Choroid plexus epithelial cell (primary cell): ENCODE data around the gene STXBP4.
A peak's percentile ranks its signal among the peaks of the same experiment; 100 is the strongest.

Source experiments
- DNase-seq: peaks from one replicate; pipeline ENCODE4 v3.0.0-alpha.2; 2010; ENCODE audit warnings: low read depth
- H3K4me3 ChIP-seq: 2 replicates; pipeline ENCODE4 v1.5.1; 2011; ENCODE audit warnings: low read depth, mild to moderate bottlenecking, control low read depth, low read length, moderate library complexity
- CTCF ChIP-seq: conservative IDR thresholded peaks from 2 replicates; pipeline ENCODE4 v1.5.1; 2011; ENCODE audit warnings: low read depth, mild to moderate bottlenecking, control low read depth, inconsistent platforms, low read length, moderate library complexity

Gene STXBP4

GRCh38 chr17:54968262-54968987 is at the start of gene STXBP4, which contains the start of gene COX11:
Gene STXBP4 (plus strand): TSS chr17:54968765. CDS start chr17:54986220, 17,455 bp downstream.
Gene COX11 (minus strand): TSS chr17:54968654. CDS start chr17:54968646, 8 bp downstream.
- DNase-seq, result peak; percentile 98
- no peak for TF ChIP-seq CTCF

GRCh38 chr17:54919425-54919824 is 49.1 kb upstream of the STXBP4 start:
- no peak for TF ChIP-seq CTCF
- H3K4me3 ChIP-seq, result no peak overlapping the region
- no peak for DNase-seq

More at GRCh38 chr17:54968262-54968987, at the start of gene STXBP4, which contains the start of gene COX11:
- peak within 1 kb of the TSS; percentile 94 for H3K4me3 ChIP-seq

- no peak overlapping the region for H3K4me3 ChIP-seq
- TF ChIP-seq CTCF, result no peak
- no peak for DNase-seq
These were observed 47.7 kb upstream of the STXBP4 start for GRCh38 chr17:54920819-54921218.

GRCh38 chr17:54924405-54924804 is 44.2 kb upstream of the STXBP4 start:
- TF ChIP-seq CTCF, result no peak
- H3K4me3 ChIP-seq, result no peak overlapping the region
- DNase-seq, result no peak

- no peak for DNase-seq
- no peak overlapping the region for H3K4me3 ChIP-seq
- TF ChIP-seq CTCF, result no peak
These were observed 41.0 kb upstream of the STXBP4 start for GRCh38 chr17:54927525-54927924.

GRCh38 chr17:54932711-54933110 is 35.9 kb upstream of the STXBP4 start:
- no peak for TF ChIP-seq CTCF
- H3K4me3 ChIP-seq, result no peak overlapping the region
- DNase-seq, result peak; percentile 59

- TF ChIP-seq CTCF, result no peak
- H3K4me3 ChIP-seq, result no peak overlapping the region
- no peak for DNase-seq
These were observed 34.6 kb upstream of the STXBP4 start for GRCh38 chr17:54933921-54934320.
